NCI-H1417 (cell line): Measurements from ENCODE around the gene MTRF1L.
A peak's percentile ranks its signal among the peaks of the same experiment; 100 is the strongest.
"Not testable (repeated sequence)": the region's sequence is repeated elsewhere in the genome, so short reads cannot be mapped to it uniquely, and the experiment has no call there.

ENCODE experiments used
- DNase-seq, 3 experiments: peaks; one replicate each; lab custom pipeline; 2025; lab: John Stamatoyannopoulos, UW

The MTRF1L gene

DNA sequence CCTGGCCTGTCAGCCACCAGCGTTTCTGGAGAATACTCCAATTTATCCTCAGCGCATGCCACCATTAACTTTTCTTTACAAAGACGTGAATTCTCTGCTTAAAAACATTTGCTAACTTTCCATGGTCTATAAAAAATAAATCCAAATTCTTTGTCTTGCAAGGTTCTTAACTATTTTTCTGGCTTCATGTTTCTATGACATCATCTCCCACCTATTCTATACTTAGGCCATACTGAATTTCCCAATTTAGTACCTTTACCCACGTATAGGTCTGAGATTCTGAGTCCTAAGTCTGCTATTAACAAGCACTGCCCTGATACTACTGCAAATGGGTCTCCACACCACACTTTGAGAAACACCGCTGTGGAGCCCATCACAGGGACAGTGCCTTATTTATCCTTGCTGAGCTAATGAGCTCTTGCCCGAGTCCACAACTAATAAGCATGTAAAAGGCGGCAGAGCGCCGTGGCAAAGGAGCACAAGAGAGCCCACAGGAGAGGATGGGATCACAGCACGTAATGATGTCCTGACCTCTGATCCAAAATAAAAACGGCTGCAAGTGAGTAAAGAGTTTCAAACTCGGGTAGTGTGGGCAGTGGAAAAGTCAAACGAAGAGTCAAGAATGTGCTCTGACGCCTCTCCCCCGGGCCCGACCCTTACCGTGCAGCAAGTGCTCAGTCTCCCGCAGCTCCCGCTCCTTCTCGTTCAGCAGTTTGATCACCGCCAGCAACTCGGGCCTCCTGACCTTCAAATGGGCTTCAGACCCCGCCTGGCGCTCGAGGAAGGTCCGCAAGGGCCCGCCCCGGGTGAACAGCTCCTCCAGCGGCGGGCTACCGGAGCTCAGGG, 519 bp downstream of the MTRF1L start:
- DNase-seq: peak in 2 of 3 experiments; percentile 72 to 85

DNA sequence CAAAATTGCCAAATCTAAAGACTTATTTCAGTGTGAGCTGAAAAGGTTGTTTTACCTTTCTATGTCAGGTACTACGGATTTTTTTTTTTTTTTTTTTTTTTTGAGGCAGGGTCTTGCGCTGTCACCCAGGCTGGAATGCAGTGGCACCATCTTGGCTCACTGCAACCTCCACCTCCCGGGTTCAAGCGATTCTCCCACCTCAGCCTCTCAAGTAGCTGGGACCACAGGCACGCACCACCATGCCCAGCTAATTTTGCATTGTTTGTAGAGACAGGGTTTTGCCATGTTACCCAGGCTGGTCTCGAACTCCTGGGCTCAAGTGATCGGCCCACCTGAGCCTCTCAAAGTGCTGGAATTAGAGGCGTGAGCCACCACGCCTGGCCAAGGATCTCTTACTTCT, 1.7 kb downstream of the MTRF1L start:
- DNase-seq: not testable (repeated sequence)

DNA sequence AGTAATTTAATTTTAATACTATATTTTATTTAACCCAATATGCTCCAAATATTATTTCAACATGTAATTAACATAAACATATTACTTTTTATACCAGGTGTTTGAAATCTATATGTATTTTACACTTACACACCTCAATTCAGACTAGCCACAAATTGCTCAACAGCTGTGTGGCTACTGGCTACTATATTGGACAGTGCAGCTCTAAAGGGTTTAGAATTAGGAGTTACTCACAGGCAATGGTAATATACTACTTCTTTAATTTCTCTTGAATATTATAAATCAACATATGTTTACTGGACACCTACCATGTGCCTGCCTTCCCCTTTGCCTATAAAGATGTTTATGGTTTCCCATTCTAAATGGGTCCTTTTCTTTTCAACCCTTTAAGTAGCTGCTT, 2.3 kb downstream of the MTRF1L start:
- no peak for DNase-seq

DNA sequence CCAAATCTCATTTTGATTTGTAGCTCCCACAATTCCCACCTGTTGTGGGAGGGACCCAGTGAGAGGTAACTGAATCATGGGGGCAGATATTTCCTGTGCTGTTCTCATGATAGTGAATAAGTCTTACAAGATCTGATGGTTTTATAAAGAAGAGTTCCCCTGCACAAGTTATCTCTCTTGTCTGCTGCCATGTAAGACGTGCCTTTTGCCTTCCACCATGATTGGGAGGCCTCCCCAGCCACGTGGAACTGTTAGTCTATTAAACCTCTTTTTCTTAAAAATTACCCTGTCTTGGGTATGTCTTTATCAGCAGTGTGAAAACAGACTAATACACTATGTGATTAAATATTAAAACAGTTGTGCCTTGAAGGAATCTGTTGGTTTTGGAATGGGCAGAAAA, 3.0 kb downstream of the MTRF1L start:
- not testable (repeated sequence) for DNase-seq

DNA sequence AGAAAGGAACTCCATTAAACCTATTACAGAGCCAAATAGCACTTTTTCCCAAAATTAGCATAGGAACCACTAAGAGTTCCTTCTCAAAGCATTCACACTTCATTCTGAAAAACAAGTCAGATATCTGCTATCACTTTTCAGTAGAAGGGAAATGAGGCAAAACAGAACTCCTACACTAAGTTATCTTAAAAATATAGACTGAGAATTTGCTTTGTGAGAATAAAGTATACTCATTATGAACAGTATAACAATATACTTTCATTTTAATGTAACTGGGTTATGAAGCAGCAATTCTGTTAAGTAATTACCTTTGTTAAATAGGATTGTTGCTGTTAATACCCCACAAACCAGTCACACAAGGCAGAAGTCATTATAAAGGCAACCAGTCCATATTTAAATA, 8.7 kb downstream of the MTRF1L start:
- no peak for DNase-seq

DNA sequence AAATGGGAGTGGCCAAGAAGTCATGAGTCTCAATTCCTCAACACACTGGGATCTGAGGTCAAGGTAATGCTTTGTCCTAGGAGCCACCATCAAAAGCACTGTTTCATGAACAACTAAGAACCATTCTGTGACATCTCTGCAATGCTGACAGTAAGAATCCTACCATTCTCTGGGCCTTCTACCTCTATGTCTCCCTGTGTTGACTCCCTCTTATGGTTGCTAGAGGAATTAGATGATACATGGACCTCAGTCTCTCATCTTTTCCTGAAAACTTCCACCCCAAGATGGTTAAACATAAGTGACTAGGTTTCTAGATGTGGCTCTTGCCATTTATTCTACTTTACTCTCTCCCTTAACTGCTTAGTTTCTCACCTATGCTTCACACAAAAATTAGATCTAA, 9.1 kb downstream of the MTRF1L start:
- no peak for DNase-seq

DNA sequence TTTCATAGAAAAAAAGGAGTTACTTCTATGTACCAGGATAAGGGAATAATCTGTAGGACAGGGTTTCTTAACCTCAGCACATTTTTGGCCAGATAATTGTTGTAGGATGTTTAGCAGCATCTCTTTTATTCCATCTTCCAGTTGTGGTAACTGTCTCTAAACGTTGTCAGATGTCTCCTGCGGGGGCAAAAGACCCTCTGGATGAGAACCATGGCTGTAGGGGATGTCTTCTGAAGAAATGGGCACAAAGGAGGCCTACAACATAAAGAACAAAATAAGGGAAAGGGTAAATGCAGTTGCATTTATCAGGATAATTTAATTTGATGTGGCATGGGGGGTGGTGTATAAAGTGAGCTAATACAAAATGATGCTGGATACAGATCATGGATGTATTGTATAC, 15.5 kb downstream of the MTRF1L start:
- no peak for DNase-seq

DNA sequence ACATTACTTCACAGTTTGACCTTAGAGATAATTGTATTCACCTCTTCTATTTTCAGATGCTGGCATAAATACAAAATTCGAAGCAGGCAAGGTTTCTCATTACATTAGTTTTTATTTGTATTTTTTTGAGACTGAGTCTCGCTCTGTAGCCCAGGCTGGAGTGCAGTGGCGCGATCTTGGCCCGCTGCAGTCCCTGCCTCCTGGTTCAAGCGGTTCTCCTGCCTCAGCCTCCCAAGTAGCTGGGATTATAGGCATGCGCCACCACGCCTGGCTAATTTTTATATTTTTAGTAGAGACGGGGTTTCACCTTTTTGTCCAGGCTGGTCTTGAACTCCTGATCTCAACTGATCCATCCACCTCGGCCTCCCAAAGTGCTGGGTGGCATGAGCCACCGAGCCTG, 17.2 kb downstream of the MTRF1L start:
- not testable (repeated sequence) for DNase-seq

DNA sequence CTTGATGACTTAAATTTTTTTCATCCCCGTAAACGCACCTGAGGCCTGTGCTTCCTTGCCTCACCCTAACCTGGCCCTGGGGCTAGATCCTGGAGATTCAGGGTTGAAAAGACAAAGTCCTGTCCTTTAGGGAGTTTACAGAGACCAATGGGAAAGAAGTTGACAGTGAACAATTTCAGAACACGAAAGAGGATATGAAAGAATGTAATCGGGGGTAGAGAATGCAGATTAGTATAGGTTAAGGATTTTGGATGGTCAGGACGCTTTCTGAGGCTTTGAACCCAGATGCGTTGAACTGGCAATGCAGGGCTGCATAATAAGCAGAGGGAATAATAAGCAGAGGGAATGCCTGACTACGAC, 18.0 kb downstream of the MTRF1L start:
- DNase-seq: peak; percentile 11 to 83 (median 48)

DNA sequence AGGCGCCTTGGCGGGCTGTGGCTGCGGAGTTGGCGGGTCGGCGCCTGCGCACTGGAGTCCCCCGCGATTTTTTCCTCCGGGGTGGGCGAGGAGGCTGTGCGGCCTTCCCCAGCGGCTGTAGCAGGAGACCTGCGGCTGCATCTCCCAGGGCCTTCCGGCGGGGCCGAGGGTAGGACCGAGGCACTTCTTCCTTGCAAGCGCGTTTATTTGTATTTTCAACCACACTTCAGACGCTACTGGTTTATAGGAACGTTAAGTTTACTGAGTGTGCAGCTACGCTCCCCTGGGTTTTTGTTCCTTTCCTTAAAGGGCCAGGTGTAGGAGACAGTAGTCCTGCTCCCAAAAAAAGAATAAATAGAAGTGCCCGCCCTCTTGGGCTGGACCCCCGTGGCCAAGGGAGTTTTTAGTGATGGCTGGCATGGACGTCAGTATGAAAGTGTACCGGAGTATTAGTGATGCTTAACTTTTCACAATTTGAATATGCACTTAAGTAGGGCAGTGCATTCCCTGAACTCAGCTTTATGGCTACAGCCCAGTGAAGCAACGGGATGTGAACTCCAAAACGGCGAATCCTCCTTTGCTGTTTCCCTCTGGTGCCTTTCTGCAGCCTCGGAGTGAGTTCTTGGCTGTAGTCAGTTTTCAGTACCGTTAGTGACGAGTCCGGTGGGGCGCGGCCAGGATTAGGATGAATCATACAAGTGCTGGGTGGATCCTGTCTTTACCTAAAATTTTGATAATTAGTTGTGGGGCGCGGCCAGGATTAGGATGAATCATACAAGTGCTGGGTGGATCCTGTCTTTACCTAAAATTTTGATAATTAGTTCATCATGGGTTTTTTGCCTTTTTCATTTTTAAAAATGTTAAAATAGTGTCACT, 18.6 kb downstream of the MTRF1L start:
- DNase-seq: peak; percentile 47 to 91 (median 84)

DNA sequence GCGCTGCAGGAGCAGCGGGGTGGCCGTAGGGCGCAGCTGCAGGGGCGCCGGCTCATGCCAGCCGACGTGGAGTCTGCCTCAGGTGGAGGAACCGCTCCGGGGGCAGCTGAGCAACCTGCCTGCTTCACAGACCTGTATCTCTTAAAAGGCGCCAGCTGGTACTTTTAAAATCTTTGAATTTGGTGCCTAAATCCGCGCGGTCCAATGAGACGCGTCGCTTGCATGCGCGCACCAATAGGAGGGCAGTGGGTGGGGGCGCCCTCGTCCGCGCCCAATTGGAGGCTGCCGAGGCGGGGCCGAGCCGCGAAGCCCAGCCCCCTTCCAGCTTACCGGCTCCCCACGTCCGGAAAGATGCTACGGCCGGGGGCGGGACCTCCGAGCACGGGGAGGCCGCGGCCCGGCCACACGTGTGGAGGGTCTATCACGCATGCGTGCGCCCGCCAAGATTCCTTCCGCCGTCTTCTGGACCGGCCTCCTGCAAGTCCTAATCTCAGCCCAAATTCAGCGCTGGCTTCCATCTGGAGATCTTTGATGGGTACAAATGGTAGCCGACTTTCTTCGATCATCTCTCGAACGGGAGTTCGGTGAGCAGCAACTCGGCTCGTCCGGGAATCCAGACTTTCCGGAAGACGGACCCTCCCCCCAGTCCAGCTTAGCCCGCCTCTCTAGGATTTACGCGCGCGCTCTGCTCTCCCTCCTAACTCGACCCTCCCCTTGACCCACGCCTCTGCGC, 19.4 kb downstream of the MTRF1L start, which contains the start of gene FBXO5:
FBXO5 (minus strand) TSS at position 138 of the 733 bp plus-strand sequence; CDS start at position 56, 82 bp downstream.
- peak; percentile 97 to 99 (median 99) for DNase-seq

DNA sequence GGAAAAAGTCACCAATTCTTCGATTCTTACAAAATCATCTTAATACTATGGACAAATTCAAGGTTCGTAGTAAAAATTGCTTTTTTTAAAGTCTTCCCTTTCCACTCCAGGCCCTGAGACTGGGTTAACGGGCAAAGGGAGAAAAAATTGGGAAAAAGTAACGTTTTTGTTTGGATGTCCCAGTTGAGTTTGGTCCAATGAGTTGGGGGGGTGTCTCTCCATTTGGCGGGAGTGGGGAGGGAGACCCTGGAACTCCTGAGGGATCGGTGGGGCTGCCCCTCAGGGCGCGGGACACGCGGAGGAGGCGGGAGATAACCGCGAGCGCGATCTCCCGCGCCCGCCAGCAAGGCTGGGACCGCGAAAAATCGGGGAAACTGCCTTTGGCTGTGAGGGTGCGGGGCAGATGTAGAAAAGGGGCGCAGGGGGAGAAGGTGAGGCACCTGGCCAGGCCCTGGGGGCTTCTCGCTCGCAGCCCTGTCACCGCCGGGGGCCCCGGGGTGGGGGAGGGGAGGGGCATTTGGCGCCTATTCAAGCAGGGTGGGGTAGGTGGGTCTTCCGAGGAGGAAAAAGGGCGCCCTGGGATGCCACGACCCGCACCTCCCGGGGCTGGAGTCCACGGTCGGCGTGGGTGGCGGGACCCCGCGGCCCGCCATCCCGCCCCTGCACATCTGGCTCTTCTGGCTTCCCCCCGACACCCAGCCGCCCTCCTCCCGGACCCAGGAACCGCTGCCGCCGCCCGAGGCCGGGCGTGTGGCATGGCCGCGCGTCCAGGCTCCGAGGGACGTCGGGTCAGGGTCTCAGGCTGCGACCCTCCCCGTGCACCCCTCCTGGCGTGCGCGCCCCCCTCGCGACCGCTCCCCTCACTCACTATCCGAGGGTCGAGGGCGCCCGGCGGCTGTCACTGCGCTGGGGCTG, 20.3 kb downstream of the MTRF1L start:
- DNase-seq: peak in 2 of 3 experiments; percentile 77 to 78

DNA sequence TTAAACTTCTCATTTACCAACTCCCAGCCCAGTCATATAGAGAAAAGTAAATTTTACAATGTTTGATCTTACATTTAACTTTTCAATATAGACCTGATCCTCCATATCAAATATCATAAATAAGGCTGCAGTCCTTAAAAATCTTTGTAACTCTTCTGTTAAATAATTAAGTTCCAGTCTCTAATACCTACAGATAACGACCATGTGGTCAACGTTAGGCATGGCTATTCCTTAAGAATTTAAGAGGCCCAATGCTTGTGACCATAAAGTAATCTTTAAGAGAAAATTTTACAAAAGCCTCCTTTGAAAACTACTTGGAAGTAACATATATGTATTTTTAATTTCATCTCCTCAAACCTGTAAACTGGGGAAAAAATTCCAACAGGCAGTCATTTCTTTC, 21.3 kb downstream of the MTRF1L start:
- peak in 1 of 3 experiments; percentile 43 for DNase-seq

DNA sequence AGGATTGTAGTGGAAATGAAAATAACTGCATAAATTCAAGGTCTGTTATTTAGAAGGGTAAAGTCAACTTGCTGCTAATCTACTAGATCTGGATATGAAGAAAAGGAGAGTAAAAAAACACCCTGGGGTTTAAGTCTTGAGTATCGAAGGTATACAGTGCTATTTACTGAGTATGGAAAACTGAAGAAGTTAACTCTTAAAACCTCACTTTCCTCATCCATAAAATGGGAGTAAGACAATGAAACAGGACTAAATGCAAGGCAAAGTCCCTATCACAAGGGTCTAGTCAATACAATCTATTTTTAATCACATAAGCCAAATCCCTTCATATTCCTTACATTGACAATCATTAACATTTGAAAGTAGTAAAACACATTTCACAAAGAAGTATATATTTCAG, 21.9 kb downstream of the MTRF1L start:
- peak in 1 of 3 experiments; percentile 30 for DNase-seq

DNA sequence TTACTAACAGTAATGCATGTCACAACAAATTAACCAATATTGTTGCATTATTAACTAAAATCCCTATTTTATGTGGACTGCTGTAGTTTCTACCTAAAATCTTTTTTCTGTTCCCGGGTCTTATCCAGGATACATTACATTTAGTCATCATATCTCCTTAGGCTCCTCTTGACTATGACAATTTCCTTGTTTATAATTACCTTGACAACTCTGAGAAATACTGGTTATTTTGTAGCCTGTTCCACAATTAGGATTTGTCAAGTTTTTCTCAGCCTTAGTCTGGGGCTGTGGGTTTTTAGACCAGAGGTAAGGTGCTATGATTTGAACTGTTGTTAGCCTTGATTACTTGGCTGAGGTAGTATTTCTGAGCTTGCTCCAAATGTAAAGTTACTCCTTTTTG, 23.4 kb downstream of the MTRF1L start:
- no peak for DNase-seq

DNA sequence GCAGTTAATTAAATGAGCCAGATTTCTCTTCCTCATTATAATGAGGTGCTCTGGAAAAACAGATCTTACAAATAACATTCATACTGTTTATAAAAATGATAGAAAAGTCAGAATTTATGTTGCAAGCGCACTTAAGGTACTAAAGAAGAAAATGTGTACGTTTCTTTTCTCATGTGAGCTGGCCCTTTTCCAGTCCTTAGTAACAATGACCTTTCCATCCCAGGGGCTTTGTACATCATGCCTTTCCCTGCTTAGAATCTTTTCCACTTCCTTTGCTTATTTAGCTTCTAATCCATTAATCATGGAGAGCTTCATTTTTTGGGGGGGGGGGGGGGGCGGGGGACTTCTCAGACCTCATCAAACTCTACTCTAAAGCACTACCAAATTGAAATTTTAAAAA, 24.5 kb downstream of the MTRF1L start:
- no peak for DNase-seq

DNA sequence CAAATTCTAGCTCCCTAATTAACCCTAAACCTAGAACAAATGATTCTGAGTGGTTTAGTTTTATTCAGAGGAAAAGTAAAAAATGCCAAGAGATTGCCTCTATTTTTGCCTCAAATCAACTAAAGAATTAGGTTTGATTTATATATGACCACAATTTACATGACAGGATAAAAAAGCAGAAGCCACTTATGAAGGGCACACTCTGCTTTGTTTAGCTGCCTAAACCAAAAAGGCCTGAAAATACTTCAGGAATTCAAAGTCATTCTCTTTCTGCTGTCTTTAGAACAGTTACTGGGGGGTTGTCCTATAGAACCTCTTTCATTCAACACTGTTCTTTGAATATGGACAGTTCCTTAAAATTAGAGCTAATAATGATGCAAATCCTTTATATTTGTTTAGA, 25.0 kb downstream of the MTRF1L start:
- DNase-seq: no peak

DNA sequence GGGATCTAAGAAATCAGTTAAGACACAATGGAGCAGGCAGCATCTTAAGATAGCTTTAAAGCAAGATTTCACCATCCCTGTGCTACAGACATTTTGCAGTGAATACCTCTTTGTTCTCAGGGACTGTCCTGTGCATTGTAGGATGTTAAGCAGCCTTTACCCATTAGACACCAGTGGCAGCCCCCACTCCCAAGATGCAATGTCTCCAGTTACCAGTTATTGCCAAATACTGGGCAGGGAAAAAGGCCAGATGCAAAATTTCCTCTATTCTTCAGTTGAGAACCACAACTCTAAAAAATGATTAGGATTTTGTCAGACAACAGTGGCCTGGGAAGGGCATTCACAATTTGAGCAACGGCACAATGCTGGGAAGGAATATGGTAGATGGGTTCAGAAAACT, 25.8 kb downstream of the MTRF1L start:
- no peak for DNase-seq

DNA sequence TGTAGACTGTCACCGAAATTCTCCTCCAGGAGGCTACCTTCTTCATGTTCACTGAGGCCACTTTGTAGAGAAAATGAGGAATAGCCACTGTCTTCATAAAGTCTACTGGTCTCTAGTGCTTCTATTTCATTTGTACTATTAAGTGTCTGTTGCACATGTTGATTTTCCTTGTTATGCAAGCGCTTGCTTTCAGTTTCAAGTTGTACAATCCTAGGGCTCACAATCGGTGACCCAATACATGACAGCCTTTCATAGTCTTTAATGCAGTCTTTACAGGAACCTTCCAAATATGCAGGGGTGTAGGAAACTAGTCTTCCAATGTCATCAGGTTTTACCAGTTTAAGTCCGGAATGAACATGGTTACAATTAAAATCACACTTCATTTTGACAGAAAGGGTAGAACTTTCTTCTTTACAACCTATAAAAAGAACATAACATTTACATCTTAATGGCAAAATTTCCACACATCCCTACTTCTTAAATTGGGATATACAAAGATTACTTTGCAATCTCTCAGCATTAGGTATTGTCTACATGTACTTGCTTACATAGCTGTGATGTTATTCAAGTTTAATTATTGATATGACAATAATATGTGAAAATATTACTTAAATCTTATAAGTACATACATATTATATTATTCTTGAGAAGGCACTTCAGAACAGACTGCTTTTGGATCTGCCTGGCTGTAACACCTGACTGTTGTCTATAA, 27.1 kb downstream of the MTRF1L start:
- DNase-seq: no peak

DNA sequence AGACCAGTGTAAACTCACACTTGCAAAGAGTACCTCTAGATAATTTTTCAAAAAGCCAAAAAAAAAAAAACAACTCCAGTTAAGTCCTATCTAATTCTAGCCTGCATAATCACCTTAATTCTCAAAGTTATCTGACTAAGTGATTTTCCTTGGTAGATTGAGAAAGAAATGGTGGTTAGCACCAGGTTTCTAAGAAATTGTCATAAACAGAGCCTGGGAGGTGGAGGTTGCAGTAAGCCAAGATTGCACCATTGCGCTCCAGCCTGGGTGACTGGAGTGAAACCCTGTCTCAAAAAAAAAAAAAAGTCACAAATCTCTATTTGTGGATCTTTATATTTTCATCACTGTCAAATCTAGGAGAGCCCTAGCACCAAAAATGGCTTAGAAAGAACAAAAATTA, 28.6 kb downstream of the MTRF1L start:
- DNase-seq: no peak
